GM15510 (cell line): Measurements from ENCODE around the gene EPB41L2.

Source experiments
- POLR2A ChIP-seq: IDR thresholded peaks from 3 replicates; pipeline ENCODE4 v1.6.1; 2011; ENCODE audit warnings: borderline replicate concordance; ENCODE audit not compliant: insufficient read length; ENCODE audit errors: extremely low read depth

Gene EPB41L2

DNA sequence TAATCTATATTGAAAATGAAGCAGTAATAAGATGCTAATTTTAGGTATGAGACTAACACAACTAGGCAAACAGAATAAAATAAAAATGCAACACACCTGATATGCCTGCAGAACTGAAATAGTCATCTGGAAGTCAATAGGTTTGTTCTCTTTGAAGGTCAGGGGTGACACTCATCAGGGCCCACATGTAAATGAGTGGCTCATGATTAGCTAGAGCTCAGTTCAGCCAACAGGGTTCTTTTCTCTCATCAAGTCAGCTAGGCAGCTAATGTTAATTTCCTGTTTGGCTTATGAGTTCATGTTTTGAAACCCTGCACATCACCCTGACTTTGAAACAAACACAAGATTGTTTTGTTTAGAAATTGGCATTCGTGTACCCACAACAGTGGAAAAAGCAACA is 212.0 kb downstream of the EPB41L2 start:
- no peak for TF ChIP-seq POLR2A

DNA sequence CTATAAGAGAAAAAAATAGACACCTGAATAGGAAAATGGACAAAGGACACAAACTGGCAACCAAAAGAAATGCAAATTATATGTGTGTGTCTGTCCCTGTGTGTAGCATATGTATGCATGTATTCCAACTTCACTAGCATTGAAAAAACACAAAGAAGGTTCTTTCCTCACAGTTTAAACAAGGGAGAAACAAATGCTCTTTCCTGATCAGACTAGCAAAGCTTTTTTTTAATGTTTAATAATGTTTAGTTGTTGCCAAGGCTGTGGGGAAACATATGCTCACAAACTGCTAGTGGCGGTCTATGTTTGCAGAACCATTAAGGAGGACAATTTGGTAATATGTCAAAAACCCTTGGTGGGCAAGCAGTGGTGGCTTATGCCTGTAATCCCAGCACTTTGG is 213.5 kb downstream of the EPB41L2 start:
- TF ChIP-seq POLR2A = no peak

DNA sequence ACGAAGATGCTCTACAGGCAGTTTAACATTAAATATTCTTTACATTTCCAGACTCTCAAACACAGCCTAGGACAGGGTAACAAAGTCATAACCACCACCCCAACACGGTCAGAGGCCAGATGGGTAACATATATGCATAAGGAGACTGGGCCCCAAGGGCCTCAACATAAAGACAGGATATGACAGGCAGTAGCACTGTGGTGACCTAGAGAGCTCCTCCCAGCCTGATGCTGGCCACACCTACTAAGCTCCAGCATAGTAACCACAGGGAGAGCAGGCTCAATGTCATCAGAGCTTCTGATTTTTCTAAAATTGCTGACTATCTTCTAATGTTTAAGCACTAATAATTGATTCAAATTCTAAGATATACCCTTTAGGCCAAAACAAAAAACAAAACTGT is 214.1 kb downstream of the EPB41L2 start:
- TF ChIP-seq POLR2A = no peak

DNA sequence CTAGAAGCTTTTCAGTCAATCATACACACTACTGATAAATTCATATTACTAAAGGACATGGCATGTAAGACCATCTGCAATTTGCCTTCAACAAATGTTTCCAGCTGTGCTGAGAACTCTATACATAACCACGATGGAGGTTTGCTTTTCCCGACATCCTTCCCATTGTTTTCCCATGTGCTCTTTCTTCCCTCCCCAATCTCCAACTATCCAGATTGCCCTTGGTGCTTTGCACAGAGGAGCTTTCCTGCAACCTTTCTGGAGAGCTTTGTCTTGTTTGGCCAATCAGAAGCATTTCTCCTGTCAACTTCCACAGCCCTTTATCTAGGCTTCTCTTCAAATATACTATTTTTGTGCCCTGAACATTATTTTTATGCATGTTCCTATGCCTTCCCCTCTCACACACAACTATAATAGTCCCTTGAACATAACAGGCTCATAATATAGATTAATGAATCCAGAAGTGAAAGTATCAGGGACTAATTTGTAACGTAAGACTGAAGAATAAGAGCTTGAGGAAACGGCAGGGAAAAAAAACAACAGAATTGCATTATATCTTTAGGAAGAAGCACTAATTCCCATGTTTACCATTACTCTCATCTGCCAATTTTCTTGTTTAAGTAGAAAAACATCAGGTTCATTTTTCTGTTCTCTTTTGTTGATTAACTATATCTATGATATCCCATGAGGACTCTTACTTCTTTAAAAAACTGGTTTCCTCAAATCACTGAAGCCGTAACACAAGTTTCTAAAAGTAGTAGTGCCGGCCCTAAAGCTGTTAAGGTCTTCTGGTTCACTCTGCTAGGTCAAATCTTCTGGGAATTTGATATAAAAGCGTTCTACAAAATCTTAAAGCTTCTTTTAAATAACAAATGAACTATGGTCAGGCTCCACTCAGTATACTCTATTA is 215.8 kb downstream of the EPB41L2 start:
- TF ChIP-seq POLR2A = no peak

DNA sequence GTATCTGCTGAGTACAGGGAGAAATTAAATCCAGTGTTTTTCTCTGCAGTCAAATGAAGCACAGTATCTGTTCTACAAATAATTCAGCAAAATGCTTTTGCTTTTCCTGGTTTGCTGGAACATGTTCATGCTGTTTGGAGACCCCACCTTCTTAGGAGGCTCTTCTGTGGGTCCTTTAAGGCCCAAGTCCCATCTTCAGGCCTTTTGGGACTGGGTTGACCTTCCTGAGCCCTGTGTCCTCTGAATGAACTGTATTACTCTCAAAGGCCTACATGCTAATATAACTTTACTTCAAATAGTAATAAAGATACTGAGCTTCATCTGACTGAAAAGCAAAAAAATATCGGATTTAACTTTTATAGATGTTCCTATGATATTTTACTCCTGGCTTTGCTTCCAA is 216.5 kb downstream of the EPB41L2 start:
- no peak for TF ChIP-seq POLR2A

DNA sequence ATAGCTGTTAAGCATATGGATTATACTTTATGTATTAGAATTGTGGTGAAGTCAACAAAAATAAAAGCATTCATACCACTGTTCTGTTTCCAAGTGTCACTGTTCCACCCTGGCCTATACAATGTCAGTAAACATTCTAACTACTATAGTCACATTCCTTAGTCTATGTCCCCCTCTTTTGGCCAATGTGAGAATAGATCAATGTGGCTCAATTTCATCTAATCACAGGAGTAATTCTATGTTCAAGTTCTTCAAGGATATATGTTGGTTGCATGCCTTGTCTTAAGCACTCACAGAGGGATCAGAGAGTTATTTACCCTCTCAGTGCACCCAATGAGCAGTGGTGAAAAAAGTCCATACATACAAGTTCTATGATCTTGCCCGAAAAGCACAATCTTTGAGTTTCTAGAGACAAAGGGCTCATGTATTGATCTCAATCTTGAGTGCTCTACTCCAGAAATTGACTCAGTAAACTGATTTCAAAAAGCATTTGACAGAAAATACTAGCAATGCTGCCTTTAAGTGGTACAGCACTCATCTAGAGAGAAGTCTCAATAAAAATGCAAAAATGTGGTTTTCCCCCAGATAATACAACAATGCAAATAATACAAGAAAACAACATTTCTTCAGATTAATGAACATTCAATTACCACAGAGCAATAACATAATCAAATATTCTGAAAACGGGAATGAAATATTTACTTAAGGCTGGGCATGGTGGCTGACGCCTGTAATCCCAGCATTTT is 219.3 kb downstream of the EPB41L2 start:
- TF ChIP-seq POLR2A = no peak

DNA sequence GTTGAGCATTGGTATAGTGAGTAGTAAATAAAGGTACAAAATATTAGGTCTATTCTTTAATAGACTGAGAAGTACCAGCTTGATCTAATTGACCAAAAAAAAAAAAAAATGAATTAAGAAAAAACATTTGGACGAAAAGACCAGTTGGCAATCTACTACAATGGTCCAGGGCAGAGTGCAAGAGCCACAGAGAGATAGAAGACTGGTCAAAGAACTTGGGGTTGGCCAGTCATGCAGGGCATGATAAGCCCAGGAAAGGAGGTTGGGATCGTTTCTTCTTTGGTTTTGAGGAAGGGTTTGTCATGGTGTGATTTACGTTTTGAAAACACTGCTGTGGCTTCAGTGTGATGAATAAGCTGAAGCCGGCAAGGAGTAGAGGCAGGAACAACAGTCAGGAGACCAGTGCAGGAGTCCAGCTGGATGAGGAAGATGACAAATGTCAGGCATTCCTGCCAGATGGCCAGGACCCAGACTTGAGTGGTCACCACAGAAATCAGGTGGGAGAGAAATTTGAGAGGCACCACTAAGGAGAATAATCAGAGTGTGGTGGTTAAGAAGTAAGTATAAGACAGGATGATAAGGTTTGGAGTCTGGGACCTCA is 221.8 kb downstream of the EPB41L2 start:
- no peak for TF ChIP-seq POLR2A

DNA sequence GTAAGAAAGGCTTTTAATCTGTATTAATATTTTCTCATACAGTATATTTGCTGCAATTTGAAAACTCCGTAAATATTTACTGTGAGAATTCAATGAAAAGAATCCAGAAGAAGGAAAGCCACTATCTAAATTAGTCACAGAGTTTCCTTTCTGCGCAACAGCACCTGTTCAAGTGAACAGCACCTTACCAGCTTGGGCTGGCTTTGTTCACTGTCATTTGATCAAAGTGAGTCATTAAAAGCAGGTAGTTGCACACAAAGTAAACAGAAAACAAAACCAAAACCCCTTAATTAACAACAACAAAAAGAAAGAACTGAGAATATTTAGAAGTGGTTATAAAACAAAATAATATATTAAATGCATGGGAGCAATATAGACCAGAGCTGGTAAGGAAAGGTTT is 223.0 kb downstream of the EPB41L2 start:
- TF ChIP-seq POLR2A = no peak

DNA sequence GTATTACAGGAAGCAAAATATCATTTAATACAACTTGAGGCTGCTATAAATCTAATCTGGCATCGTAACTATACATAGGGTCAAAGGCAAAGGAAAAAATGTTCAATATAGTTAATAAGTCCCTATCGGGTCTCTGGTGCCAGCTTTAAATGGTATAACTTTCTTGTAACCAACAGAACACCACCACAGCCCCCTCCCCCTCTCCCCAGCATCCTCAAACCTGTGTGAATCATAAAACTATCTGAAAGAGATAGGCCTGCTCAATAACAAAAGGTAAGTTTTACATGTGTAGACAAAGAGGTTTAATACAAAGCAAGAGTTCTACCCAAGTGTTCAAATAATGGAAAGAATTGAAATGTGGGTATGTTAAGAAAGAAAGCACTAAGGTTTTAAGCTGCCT is 223.7 kb downstream of the EPB41L2 start:
- no peak for TF ChIP-seq POLR2A

DNA sequence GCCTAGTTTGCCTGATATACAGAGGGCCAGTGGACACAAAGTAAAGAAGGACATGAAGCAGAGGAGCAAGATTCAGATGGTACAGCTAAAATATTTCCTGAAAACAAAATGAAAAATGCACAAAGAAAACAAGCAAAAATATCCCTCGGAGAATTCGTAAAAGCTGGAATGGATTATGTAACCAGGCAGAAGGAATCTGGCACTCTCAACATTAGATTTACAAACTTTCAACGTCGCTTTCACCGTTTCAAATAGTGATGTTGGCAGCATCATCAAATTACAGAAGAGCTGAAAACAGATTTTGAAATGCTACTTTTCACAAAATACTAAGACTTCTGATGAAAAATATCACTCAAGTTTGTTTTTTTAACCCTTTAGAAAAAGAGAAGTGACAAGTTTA is 224.1 kb downstream of the EPB41L2 start:
- TF ChIP-seq POLR2A = no peak

DNA sequence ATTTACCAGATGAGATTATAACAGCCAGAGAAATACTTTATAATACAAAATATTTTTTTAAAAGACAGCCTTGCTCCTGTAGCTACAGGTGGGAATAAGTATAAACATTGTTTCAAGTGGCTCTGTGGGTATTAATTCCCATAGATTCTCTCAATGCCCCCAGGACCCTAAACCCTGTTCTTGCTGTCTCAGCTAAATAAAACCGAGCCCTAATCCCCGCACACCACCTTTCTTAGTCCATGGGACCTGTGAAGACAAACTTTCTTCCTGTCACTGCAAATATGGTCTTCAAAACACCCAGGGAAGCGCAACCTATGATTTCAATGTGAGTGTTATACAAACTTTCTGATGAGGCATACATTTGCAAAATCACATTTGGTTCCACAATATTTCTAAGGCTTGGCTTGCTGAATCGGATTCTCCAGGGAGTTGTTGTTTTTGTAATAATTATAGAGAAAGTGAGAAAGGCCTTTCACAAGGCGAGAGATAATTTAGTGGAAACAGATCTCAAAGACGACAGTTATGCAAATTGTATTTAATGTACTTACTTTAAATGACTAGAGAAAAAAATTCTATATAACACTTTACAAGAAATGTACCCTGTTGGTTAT is 224.7 kb downstream of the EPB41L2 start:
- no peak for TF ChIP-seq POLR2A

DNA sequence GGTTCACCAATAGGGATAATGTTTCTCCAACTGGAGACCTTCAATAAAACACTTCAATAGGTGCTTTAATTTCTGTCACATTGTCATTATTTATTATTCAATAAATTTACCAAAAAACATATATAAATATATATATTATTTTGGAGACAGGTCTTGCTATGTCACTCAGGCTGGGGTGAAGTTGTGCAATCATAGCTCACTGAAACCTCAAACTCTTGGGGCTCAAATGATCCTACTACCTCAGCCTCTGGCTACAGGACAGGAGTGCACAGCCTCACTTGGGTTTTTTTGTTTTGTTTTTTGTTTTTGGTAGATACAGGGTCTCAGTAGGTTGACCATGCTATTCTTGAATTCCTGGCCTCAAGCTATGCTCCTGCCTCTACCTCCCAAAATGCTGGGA is 226.0 kb downstream of the EPB41L2 start:
- no peak for TF ChIP-seq POLR2A

DNA sequence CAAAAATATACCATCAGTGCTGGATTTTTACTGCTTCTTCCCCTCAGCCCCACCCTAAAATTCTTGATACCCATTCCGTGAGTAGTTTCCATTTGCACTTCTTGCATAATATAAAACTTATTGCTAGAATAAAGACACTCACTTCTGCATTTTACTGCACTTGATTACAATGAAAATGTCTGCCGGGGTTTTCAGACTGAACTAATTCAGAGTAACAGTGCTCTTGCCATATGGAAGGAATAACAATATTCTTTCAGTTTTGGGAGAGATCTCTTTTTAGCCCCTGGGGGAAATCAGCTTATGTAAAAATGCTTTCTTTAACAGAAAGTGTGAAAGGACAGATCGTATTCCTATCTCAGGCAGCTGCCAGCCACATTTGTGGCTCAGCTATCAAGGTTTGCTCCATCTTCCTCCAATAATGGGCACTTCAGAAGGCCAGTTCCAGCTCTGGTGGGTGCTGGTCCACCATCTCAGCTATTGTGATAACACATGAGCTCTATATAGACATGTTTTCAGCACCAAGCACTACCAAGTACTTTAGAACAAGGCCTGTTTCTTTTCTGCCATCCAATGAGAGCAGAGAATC is 226.9 kb downstream of the EPB41L2 start:
- no peak for TF ChIP-seq POLR2A

DNA sequence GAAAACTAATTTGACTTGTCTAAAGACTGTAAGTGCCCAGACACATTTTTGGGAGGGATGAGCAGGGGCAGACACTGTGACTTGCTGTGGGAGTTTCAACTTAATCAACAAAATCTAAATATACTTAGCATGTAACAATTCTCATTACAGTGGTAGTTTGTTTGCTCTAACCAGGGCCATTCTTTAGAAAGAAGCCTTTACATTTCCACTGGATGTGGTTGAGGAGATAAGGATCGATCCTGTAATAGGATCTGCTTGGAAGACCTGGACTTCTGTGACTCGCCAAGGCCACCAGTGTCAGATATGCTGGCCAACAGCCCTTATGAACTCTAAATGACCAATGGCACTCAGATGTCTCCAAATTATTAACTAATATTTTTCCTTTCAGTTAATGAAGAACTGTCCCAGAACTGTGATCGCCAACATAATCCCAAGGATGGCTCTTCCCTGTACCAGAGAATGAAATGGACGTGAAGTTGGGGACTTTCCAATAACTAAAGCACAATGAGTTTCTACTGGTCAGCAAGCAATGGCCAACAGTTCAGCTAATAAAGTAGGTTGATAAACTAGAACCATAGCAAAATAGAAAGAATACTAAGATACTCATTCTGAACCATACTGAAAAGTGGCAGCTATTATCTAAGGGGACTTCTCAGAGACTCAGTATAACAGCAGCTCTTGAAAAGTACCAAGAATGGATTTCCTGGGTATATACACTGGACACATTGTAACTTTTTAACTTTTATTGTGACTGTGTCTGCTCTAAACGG is 228.4 kb downstream of the EPB41L2 start:
- TF ChIP-seq POLR2A = no peak
